GM21515 (cell line): ENCODE measurements around the gene KCNQ5.
"Not testable (repeated sequence)": the region's sequence is repeated elsewhere in the genome, so short reads cannot be mapped to it uniquely, and the experiment has no call there.

ENCODE experiments used
- ATAC-seq: cut with Tn5 transposase; IDR thresholded peaks from one replicate; pipeline ENCODE4 v1.9.1; 2021; ENCODE audit not compliant: unreplicated experiment

Gene KCNQ5

DNA sequence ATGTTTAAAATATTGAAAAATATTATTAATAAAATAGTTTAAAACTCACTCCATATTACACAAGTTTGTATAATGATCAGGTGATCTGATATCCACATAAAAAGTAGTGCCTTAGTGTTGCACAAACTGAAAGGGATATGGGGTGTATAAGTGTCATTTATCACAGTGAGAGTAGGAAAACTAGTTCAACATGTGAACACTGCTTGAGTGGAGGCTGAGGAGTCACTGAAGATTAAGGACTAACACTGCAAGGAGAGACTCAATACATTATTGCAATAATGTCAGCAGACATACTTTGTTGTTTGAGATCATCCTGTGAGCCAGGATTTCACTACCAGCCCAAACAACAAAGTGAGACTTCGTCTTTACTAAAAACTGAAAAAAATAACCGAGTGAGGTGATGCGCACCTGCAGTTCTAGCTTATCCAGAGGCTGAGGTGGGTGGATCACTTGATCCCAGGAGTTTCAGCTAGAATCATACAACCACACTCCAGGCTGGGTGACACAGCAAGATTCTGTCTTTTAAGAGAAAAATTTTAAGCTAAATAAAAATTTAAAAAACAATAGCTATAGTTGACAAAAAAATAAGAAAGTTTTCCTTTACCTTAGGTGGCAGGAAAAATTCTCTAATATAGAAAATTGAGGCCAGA lies 605.9 kb downstream of the KCNQ5 start:
- no peak for ATAC-seq

DNA sequence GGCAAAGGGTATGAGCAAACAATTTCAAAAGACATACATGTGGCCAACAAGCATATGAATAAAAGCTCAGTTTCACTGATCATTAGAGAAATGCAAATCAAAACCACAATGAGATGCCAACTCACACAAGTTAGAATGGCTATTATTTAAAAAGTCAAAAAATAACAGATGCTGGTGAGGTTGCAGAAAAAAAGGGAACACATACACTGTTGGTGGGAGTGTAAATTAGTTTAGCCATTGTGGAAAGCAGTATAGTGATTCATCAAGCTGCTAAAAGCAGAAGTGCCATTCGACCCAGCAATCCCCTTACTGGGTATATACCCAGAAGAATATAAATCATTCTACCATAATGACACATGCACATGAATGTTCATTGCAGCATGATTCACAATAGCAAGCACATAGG lies 610.1 kb downstream of the KCNQ5 start:
- no peak for ATAC-seq

DNA sequence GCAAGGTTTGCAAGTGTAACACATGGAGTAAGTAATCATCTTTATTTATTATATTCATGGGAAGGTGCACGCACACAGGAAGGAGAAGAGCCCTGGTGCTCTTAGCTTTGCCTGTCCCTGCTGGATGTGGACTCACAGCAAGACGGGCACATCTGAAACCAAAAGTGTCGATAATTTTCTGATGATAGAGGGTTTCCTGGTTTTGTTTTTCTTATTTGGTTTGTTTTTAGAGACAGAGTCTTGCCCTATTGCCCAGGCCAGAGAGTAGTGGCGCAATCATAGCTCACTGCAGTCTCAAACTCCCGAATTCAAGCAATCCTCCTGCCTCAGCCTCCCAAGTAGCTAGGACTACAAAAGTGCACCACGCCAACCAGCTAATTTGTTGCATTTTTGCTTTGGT lies 611.2 kb downstream of the KCNQ5 start:
- no peak for ATAC-seq

DNA sequence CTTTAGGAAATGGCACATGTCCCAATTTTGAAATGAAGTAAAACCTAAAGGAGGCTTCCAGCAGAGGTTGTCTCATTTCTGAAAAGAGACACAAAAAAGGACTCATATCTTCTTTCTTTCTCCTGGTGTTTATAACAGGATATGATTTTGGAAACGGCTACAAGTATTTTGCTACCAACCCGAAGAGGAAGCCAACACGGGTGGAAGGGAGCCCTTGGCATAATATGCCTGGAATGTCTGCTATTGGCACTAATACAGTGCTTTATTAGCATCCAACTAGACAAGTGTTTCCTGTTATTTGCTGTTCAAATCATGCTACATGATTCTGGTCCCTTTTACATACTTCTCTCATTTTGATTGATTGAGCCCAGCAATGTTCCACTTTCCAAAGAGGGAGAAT lies 612.1 kb downstream of the KCNQ5 start:
- ATAC-seq = not testable (repeated sequence)

- ATAC-seq = no peak
Measured at GRCh38 chr6:73234733-73235132, 612.9 kb downstream of the KCNQ5 start.

- ATAC-seq = no peak
Measured at GRCh38 chr6:73236144-73236750, 614.4 kb downstream of the KCNQ5 start.

DNA sequence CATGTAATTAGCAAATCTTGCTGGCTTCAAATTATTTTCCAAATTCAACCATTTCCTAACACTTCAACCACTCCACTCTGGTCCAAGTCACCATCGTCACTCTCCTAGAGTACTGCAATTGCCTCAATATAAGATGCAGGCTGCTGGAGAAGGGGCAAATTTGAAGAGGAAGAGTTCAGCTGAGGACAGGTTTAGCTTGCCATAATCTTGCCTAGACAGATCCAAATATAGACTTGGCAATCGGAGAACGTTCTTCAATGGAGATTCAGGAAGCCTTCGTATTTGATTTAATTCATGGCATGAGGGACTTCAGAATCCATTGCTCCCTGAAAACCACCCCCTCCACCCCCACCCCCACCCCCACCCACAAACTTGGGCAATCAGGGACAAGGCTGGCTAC lies 618.9 kb downstream of the KCNQ5 start:
- ATAC-seq = no peak

- ATAC-seq = no peak
Measured at GRCh38 chr6:73242001-73242400, 620.1 kb downstream of the KCNQ5 start.
